GM21390 (cell line): ENCODE results near the gene CORO7.

Experiments
- ATAC-seq: cut with Tn5 transposase; IDR thresholded peaks from one replicate; pipeline ENCODE4 v1.9.1; 2021; ENCODE audit not compliant: unreplicated experiment

CORO7 gene

DNA sequence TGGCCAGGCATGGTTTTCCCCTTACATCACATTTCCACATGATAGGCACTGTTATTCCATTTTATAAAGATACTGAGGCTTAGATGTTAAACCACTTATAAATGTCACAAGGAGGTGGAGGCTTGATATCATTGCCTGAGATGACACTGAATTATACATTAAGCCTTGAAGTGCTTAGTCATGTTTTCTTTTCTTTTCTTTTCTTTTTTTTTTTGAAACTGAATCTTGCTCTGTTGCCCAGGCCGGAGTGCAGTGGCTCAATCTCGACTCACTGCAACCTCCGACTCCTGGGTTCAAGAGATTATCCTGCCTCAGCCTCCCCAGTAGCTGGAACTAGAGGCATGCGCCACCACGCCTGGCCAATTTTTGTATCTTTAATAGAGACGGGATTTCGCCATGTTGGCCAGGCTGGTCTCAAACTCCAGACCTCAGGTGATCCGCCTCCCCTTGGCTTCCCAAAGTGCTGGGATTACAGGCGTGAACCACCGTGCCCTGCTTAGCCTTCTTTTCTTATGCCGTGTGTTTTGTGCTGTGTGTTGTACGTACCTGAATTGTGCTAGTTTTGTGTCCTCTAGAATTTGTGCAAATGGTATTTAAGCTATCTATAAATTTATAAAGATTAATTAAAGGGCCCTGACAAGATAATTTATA, 10.5 kb upstream of the CORO7 start:
- ATAC-seq: no peak

DNA sequence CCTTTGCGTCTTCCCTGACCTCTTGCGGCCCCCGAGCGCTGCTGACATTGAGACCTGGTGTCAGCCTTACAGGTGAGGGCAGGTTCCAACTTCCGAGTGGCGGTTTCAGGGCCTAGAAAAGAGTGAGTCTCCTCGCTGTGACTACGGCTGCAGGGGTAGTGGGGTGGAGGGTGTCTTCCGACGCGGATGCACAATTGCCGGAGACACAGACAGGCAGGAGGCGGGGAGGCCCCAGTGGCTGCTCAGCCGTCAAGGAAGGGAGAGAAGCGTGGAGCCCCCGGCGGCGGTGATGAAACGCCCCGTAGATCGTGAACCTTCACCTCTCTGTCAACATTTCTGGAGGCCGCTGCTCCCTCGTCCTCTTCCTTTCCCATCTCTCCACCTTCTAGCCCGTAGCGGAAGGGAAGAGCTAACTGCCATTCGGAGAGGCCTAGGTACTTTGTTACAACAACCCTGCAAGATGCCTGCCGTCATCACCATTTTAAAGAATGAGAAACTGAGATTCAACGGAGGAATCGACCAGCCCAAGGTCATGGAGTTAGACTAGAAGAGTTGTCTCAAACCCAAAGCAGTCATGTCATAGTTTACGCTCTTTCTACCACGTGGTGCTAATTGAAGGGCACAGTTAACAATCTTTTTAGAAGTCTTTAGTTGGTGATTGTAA, 9.8 kb upstream of the CORO7 start:
- peak; percentile 11 for ATAC-seq

DNA sequence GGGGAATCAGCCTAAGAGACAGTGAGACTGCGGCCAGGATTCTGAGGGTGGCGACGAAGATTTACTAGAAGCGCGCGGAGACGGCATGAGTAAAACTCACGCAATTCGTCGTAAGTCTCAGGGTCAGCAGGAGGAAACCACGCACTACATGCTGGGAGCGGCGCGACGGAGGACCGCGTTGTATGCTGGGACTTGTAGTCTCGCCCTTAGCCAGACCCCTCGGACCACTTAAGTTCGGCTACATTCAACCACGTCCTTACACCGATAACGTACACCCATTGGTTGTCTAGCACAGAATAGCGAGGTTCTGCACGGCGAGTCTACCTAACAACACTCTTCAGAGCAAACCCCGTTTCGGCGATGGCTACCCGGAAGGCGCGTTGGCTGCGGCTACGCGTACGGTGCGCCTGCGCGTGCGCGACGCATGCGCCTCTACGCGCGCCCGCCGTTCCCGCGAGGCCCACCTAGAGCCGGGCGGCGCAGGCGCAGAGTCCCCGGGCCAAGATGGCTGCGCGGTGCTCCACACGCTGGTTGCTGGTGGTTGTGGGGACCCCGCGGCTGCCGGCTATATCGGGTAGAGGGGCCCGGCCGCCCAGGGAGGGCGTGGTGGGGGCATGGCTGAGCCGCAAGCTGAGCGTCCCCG, 9.1 kb upstream of the CORO7 start, which contains the start of gene DNAJA3:
Gene DNAJA3, plus strand, starts transcription at position 491 of the 643 bp plus-strand sequence. Its CDS starts 14 bp downstream, at position 505.
- ATAC-seq: peak; percentile 82

DNA sequence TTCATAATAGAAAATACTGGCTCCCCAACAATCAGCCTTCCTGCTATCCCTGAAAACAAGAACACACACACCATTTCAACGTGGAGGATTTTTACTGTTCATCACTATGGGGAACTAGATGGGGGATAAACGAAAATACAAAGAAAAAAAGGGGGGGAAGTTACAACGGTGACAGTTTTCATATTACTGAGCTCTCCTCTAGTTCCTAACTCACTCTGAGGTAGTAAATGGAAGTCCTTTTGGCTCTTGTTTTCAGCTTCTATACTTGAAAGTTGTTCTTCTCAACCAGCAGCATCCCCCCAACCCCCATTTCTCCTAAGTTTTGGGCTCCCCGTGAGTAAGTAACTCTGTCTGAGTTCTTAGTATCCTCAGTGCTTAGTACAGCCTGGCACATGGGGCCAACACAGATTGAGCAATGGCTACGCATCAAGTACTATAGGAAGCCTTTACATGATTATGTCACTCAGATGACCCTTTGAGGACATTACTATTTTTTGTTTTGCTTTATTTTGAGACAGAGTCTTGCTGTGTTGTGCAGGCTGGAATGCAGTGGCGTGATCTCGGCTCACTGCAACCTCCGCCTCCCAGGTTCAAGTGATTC, 4.2 kb upstream of the CORO7 start:
- ATAC-seq: no peak

DNA sequence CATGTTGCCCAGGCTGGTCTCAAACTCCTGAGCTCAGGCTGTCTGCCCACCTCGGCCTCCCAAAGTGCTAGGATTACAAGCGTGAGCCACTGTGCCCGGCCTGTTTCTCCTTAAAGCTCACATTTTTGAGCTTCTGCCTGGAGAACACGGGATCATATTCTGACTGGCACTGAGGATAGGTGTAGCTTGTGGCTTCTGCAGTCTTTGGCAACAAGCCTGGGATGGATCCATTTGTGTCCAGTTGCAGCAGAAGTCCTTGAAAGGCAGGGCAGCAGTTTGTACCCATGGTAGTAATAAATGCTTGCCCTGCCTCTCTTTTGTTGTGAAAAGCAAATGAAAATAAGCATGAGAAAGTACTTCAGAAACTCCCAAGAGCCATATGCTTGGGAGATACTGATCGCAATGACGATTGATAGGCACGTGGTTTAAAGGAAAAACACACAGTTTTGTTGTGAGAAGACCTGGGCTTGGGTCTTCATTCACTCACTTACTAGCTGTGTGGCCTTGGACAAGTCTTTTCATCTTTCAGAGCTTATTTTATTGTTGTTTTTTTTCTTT, 3.1 kb upstream of the CORO7 start:
- no peak for ATAC-seq

DNA sequence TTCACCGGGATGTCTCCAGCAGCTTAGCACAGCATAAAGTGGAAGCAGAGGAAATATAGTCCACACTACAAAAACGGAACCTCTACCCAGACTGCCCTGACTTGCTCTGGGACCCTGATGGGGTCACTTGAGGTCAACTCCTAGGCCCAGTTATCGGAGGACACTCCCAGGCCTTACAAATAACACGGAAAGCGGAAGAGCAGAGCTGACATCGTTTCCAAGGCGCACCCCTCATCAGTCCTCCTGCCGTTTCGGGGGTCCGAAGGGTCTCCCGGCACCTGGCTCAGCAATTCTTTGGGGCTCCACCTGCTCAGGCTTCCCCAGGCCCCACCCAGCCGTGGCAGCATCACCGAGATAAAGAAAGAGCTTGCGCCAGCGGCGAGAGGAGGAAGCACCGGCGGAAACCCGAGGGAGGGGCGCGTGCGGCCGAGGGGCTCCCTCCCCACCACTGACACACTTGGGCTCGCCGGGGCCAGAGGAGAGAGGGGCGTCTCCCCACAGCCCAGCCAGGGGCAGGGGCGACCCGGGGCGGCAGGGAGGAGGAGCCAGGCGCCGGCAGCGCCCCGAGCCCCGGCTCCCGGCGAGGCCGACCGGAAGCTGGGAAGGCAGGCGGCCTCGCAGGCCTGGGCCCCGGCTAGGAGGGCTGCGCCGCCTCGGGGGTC, 727 bp downstream of the CORO7 start:
- no peak for ATAC-seq

DNA sequence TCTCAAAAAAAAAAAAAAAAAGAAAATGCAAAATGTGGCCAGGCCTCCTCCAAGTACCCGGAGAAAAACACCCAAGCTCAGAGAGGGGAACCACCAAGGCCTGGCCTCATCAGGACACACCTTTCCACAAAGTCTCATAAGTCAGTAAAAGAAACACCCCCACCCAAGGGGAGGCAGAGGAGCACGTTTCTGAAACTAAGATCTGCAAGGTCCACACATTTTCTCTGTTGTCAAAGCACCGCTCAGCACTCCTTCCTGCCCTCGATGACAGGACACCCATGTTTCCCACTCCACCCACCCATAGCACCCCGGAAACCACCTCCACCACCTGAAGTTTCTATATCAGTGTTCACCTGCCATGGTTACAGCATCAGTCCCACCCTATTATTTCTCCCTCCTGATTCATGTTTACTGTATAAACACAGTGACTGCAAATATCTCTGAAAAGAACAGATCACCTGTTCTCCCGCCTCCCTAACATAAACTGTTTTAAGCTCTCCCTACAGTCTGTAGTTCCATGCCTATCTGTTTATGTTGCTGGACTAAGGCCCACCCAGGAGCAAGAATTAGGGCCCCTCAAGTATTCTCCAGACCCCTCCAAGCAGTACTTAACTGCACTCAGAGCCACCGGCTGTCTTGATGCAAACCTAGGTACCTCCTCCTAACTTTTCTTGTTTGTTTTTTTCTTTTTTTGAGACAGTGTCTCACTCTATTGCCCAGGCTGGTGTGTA, 2.0 kb downstream of the CORO7 start:
- peak; percentile 62 for ATAC-seq

DNA sequence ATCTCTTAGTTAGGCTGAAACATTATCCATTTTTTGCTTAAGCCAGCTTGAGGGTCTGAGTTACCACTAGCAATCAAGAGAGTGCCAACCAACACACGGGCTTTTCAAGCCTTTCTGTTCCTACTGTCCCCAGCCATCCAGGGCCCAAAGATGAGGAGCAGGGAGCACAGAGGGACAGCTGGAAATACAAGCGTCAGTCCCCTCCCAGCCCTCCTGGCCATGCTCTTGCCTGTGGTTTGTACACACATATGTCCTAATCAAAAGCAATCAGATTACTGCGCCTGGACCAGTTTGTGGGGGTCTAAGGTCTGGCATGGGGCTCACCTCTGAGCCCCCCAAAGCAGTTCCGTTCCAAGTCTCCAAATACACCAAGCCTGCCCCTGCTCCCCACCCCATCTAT, 3.5 kb downstream of the CORO7 start:
- ATAC-seq: no peak

DNA sequence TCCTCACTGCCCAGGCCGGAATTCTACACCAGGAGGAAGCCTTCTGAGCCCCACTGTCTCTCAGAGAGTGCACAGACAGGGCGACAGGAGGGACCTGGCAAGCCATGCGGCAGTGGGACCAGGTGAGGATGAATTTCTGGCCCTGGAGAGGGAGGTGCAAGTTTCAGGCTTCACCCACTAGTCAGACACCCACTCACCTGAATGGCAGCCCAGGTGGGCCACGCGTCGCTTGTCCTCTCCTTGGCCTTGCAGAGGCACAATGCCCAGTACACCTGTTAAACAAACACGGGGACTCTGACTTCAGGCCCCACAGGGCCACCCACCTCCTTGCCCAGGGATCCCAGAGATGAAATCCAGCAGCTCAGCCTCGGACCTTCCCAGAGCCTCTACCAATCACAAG, 4.2 kb downstream of the CORO7 start:
- no peak for ATAC-seq

DNA sequence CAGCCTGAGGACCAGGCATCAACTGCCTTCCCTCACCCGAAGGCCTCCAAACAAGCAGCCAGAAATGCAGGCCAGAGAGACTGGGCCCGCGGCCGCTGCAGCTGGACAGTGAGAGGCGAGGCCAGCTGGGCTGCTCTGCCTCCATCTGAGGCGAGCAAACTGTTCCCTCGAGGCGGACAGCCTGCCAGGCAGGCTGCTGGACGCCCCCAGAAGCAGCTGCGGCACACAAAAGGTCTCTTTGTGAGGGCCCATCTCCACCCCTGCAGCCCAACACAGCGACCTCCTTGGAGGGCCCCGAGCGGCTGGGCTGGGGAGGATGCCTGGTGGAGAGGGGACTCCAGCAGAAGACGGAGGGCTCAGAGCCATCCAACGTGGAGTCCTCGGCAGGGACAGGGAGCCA, 4.7 kb downstream of the CORO7 start:
- no peak for ATAC-seq

DNA sequence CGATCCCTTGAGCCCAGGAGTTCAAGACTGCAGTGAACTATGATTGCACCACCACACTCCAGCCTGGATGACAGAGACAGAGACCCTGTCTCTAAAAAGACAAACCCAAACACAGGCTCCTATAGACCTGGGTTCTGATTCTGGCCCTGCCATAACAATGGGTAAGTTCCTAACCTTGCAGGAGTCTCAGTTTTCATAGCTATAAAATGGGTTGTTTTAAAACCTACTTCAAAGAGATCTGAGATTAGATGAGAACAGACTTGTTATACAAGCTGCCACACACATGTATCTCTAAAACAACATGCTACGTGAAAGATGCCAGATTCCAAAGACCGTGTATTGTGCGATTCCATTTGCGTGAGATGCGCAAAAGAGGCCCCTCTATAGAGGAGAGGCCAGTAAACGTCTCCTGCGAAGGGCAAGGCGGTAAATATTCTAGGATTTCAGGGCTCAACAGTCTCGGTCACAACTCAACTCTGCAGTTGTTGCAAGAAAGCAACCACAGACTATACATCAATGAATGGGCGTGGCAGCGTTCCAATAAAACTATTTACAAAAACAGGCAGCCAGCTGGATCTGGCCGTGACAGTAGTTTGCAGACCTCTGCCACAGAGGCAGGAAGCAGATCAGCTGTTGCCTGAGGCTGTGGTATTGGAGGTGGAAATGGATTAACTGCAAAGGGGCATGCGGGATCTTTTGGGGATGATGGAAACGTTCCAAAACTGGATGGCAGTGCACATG, 5.9 kb downstream of the CORO7 start:
- no peak for ATAC-seq

DNA sequence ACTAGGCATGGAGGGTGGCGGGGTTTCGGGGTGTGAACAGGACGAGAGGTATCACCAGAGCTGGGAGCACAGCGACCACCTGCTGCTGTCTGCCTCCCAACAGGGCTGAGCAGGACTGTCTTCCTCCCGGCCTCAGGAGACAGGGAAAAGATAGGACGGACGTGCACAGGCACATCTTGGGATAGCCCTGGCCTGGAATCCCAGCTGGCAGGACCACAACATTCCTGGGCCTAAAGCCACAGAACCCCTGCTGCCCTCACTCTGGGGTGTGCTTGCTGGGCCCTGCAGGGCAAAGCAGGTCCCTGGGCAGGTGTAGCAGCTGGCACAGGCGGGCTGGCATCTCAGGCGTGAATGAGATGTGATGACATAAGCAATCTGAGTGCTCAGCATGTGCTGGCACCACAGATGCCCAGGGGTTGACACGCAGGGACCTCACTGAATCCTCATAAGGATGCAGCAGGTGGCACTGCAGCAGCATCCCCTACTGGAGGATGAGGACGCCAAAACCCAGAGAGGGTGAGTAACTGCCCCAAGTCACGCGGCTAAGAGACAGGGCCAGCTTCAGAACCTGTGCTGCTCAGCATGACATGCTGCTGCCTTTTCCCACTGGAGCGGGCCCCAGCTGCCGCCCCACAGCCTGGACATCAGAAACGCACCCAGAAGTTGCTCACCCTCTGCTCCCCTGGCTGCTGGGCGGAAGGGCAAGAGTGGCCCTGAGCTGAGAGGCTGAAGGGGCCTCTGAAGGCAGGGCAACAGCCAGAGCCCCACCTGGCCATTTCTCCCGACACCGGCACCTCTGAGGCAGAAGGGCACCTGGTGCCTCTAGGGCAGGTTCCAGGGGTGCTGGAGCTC, 7.1 kb downstream of the CORO7 start:
- no peak for ATAC-seq

DNA sequence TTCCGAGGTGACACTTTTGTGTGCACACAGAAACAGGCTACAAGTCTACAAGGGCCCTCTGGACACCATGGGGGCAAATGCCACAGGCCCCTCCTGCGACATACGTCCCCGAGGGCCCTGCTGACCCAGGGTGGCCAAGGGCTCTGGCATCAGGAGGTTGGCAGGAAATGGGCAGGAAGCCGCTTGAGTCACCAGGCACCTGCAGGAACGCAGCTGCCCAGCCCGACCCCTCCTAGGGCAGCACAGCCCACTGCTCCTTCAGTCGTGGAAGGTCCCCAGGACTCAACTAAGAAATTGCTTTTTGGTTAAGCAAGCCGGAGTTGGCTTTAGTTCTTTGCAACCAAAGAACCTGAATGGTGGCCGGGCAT, 8.1 kb downstream of the CORO7 start:
- ATAC-seq: no peak

DNA sequence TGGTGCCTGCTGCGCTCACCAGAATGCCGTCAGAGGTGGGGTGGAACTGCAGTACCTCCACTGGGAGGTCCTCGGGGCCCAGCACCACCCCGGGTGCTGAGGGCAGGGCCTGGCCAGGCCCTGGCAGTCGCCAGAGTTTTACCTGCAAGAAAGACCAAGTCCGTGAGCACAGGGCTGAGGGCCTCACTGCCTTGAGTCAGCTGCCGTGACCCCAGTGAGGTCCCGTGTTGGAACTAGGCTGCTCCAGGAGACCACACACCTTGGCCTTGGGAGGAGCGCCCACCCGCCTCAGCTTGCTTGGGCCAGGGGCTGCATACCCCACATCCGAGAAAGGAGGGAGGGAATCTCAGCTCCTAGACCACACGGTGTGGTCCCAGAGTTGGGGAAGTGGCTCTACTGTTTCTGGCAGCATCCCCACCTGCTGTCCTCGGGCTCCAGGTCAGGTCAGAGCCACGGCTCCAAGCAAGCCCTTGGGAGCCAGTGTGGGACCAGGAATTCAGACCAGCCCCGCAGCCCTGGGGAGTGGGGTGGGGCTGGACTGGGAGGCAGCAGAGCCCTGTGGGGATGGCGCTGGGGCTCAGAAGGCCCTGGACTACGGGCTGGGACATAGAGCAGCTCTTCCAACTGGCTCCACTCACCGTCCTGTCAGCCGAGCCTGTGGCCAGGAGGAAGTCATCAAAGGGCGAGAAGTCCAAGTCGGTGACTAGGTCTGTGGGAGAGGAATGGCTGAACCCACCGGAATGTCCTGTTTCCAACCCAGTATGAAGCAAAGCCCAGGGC, 8.7 kb downstream of the CORO7 start:
- no peak for ATAC-seq

DNA sequence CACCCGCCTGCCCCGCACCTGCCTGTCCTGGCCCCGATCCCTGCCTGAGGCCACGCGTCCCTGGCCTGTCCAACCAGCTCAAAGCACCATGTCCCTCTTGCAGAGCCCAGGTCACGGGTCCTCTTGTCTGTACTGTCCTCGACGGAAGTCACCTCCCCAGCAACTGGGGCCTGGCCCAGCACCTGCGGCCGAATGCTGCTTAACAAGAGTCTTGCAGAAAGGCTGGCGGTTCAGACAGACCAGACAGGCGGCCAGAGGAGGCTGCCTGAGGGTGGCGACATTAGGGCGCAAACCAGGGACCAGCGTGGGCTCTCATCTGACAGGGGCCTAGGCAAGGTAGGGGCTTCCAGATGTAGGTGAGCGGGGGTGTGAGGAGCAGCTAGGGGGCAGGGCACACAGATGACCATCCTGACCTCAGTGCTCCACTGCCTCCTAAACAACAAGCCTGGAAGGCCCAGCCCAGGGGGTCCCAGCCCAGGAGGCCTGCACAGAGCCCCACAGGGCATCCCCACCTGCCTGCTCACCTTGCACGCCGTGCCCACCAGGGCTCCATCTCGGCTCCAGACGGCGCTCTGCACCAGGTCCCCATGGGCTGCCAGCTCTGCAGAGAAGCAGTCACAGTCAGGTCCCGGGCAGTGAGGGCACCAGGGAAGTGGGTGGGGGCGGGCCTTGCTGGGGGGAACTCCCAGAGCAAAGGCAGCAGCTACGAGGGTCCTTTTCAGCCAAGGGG, 11.3 kb downstream of the CORO7 start:
- no peak for ATAC-seq

DNA sequence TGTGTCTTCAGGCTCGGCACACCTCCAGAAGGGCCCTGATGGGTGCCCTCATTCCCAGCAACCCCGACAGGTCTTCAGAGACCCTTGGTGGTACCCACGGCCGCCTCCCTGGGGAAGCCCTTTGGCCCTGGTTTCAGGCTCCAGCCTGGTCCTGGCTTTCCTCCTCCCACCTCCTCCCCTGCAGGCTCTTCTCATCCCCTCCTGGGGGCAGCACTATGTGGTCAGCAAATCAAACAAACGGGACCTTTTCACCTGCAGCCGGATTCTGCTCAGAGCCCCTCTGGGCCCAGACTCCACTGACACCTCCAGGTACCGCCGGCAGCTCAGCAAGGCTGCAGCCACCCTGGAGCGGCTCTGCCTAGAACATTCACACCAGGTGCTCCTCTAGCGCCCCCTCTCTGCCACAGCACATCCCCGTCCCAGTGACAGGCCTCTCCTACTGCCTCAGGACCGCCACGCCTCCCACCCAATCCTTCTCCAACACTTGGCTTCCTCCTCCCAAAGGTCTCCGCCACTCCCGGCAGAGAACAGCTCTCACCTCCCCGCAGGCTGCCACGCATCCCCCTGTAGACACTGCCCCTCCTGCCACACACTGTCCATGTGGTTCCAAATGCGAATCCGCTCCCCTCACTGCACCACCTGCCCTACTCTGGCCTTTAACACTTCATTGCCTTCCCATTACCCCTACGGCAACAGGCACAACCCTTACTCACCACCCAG, 12.0 kb downstream of the CORO7 start:
- no peak for ATAC-seq
